IMR-90 (cell line): Measurements from ENCODE around the gene CAMTA1. TPM values are rescaled to one million over a fixed set of nuclear protein-coding genes. Genes with fewer than 3 reads are reported as not detected.

Experiments used
- ATAC-seq: fragments of 200-7000 bp; cut with Tn5 transposase; 2 replicates; pipeline ENCODE4 v1.9.1; 2020; ENCODE audit warnings: low read depth, mild to moderate bottlenecking, moderate library complexity
- BruUV-seq: library from RNA; stranded (reverse); fragments of 400-500 nt; replicated peaks from 2 replicates; lab custom pipeline; 2021; lab: Mats Ljungman, UMichigan
- CTCF ChIA-PET: fragments of 300-600 bp; formaldehyde crosslinking; extraction: SDS; loops from one replicate; lab custom pipeline; 2021; ENCODE audit warnings: antibody characterized with exemption; lab: Yijun Ruan, JAX
- POLR2A ChIA-PET: fragments of 300-600 bp; sonication (Branson Sonifier 250); formaldehyde crosslinking; loops from one replicate; lab custom pipeline; 2022; ENCODE audit warnings: antibody characterized with exemption; ENCODE audit not compliant: unreplicated experiment; lab: Charles Lee
- DNase-seq: peaks from one replicate; pipeline ENCODE4 v3.0.0; 2013
- H2AFZ ChIP-seq: replicated peaks from 2 replicates; pipeline ENCODE3; 2013; ENCODE audit warnings: low read length, mild to moderate bottlenecking; ENCODE audit not compliant: poor library complexity
- H2AK5ac ChIP-seq: 2 replicates; pipeline ENCODE4 v1.6.1; 2013; ENCODE audit warnings: low read depth, low read length, inconsistent platforms
- H2AK9ac ChIP-seq: replicated peaks from 2 replicates; pipeline ENCODE3; 2013; ENCODE audit warnings: mild to moderate bottlenecking, low read depth, low read length, moderate library complexity; ENCODE audit not compliant: poor library complexity
- H2BK120ac ChIP-seq: 2 replicates; pipeline ENCODE4 v1.6.1; 2013; ENCODE audit warnings: low read depth, low read length, inconsistent platforms
- H2BK15ac ChIP-seq: 3 replicates; pipeline ENCODE4 v1.6.1; 2013; ENCODE audit warnings: low read depth, low read length, inconsistent platforms
- H2BK20ac ChIP-seq: 2 replicates; pipeline ENCODE4 v1.6.1; 2013; ENCODE audit warnings: low read depth, mild to moderate bottlenecking, inconsistent platforms, low read length, moderate library complexity
- H2BK5ac ChIP-seq: 2 replicates; pipeline ENCODE4 v1.6.1; 2013; ENCODE audit warnings: mild to moderate bottlenecking, low read depth, low read length, inconsistent platforms; ENCODE audit not compliant: poor library complexity, severe bottlenecking
- H3K14ac ChIP-seq: replicated peaks from 2 replicates; pipeline ENCODE4 v1.6.1; 2013; ENCODE audit warnings: low read depth, low read length, inconsistent platforms
- H3K18ac ChIP-seq: 2 replicates; pipeline ENCODE4 v1.6.1; 2013; ENCODE audit warnings: low read depth, low read length, control low read depth
- H3K23ac ChIP-seq: 2 replicates; pipeline ENCODE4 v1.6.1; 2013; ENCODE audit warnings: low read depth, low read length, inconsistent platforms
- H3K27ac ChIP-seq: 2 replicates; pipeline ENCODE4 v1.5.1; 2013; ENCODE audit warnings: mild to moderate bottlenecking, control low read depth, low read length; ENCODE audit not compliant: insufficient read depth
- H3K27me3 ChIP-seq: 2 replicates; pipeline ENCODE4 v1.6.1; 2013; ENCODE audit warnings: low read length; ENCODE audit not compliant: control insufficient read depth, insufficient read depth
- H3K36me3 ChIP-seq: 2 replicates; pipeline ENCODE4 v1.6.1; 2013; ENCODE audit warnings: low read length, mixed read lengths; ENCODE audit not compliant: control insufficient read depth, insufficient read depth
- H3K4ac ChIP-seq: 2 replicates; pipeline ENCODE4 v1.6.1; 2013; ENCODE audit warnings: low read depth, low read length, inconsistent platforms
- H3K4me1 ChIP-seq: 2 replicates; pipeline ENCODE4 v1.6.1; 2013; ENCODE audit warnings: low read length, mixed read lengths; ENCODE audit not compliant: control insufficient read depth, insufficient read depth
- H3K4me2 ChIP-seq: 2 replicates; pipeline ENCODE4 v1.6.1; 2013; ENCODE audit warnings: low read depth, mild to moderate bottlenecking, control low read depth, low read length, moderate library complexity
- H3K4me3 ChIP-seq: 2 replicates; pipeline ENCODE4 v1.5.1; 2013; ENCODE audit warnings: low read depth, mild to moderate bottlenecking, control low read depth, low read length, moderate library complexity; ENCODE audit not compliant: insufficient read depth
- H3K56ac ChIP-seq: 2 replicates; pipeline ENCODE4 v1.6.1; 2013; ENCODE audit warnings: low read length, inconsistent platforms; ENCODE audit not compliant: insufficient read depth; ENCODE audit errors: extremely low read depth
- H3K79me1 ChIP-seq, 2 experiments: 2 replicates each; pipeline ENCODE4 v1.6.1; 2013; ENCODE audit warnings: low read length in 2 of 2, inconsistent platforms in 1 of 2, low read depth in 1 of 2
- H3K9ac ChIP-seq: 2 replicates; pipeline ENCODE4 v1.6.1; 2013; ENCODE audit warnings: low read depth, low read length, control low read depth
- H3K9me1 ChIP-seq: 2 replicates; pipeline ENCODE4 v1.6.1; 2013; ENCODE audit warnings: low read length, inconsistent platforms; ENCODE audit not compliant: insufficient read depth
- H3K9me3 ChIP-seq: 2 replicates; pipeline ENCODE4 v1.6.1; 2013; ENCODE audit warnings: low read length; ENCODE audit not compliant: control insufficient read depth, insufficient read depth
- H4K20me1 ChIP-seq: 2 replicates; pipeline ENCODE4 v1.6.1; 2013; ENCODE audit warnings: low read length, inconsistent platforms; ENCODE audit not compliant: insufficient read depth
- H4K5ac ChIP-seq: 2 replicates; pipeline ENCODE4 v1.6.1; 2013; ENCODE audit warnings: mild to moderate bottlenecking, low read depth, low read length, control low read depth
- H4K8ac ChIP-seq, 2 experiments: 2 replicates each; pipeline ENCODE4 v1.6.1; 2013; ENCODE audit warnings: low read depth in 2 of 2, low read length in 2 of 2, control low read depth in 1 of 2, inconsistent platforms in 1 of 2
- H4K91ac ChIP-seq: 2 replicates; pipeline ENCODE4 v1.6.1; 2013; ENCODE audit warnings: low read depth, low read length, inconsistent platforms; ENCODE audit not compliant: insufficient read depth
- BHLHE40 ChIP-seq: fragments of 150-350 bp; IDR thresholded peaks from 2 replicates; pipeline ENCODE4 v1.6.1; 2016; ENCODE audit warnings: mild to moderate bottlenecking, low read depth, low read length
- CHD1 ChIP-seq: IDR thresholded peaks from 2 replicates; pipeline ENCODE4 v1.6.1; 2012; ENCODE audit warnings: low read depth, low read length, improper control_type of control experiment
- FOS ChIP-seq: fragments of 150-350 bp; IDR thresholded peaks from 2 replicates; pipeline ENCODE4 v1.6.1; 2016; ENCODE audit warnings: low read depth, low read length
- NFE2L2 ChIP-seq: fragments of 150-350 bp; IDR thresholded peaks from 2 replicates; pipeline ENCODE4 v1.6.1; 2016; ENCODE audit warnings: low read depth, mild to moderate bottlenecking, low read length
- POLR2A ChIP-seq: IDR thresholded peaks from 2 replicates; pipeline ENCODE4 v1.6.1; 2012; ENCODE audit warnings: mild to moderate bottlenecking, low read depth, low read length
- RCOR1 ChIP-seq: IDR thresholded peaks from 2 replicates; pipeline ENCODE4 v1.6.1; 2012; ENCODE audit warnings: mild to moderate bottlenecking, low read length, improper control_type of control experiment; ENCODE audit not compliant: insufficient replicate concordance
- SMC3 ChIP-seq: fragments of 150-350 bp; IDR thresholded peaks from 2 replicates; pipeline ENCODE4 v1.6.1; 2016; ENCODE audit warnings: low read depth, mild to moderate bottlenecking, antibody characterized with exemption, low read length, moderate library complexity
- WGBS, 2 experiments: methylation state at CpG; one replicate each; pipeline versions ENCODE4 v1.1.5 to v1.1.7; 2013; ENCODE audit warnings: missing lambda C conversion rate in 2 of 2; ENCODE audit not compliant: insufficient read length in 1 of 2; ENCODE audit errors: extremely low coverage in 2 of 2; 5-methylcytosine and 5-hydroxymethylcytosine counted together
- dilution Hi-C: fragments of 300-500 bp; cut with HindIII; formaldehyde crosslinking; loops from one replicate; pipeline ENCODE4 v1.14.3; 2018; ENCODE audit warnings: low sequenced_read_pairs; ENCODE audit not compliant: unreplicated experiment
- in situ Hi-C: fragments of 300-500 bp; cut with MboI; formaldehyde crosslinking; loops from 3 replicates; pipeline ENCODE4 v1.14.3; 2019; ENCODE audit warnings: low sequenced_read_pairs, inconsistent platforms, mixed read lengths
- intact Hi-C: fragments of 100-400 bp; cut with micrococcal nuclease; formaldehyde crosslinking; loops from 2 replicates; pipeline ENCODE4 v1.10.0; 2022
- polyA plus RNA-seq, 3 experiments: library from polyadenylated mRNA; depleted of rRNA; stranded (reverse); fragments of >200 nt; gene quantifications; 2 replicates each; pipeline ENCODE4 v1.2.3, GENCODE V29; 2012; ENCODE audit warnings: low replicate concordance in 1 of 3
- total RNA-seq: library from RNA; depleted of rRNA; stranded (reverse); fragments of >200 nt; gene quantifications from 2 replicates; pipeline ENCODE4 v1.2.3, GENCODE V29; 2012
- TF ChIP-seq, protein P1 (sequence below): fragments of 150-350 bp; IDR thresholded peaks from 2 replicates; pipeline ENCODE4 v1.6.1; 2016; ENCODE audit warnings: low read depth, mild to moderate bottlenecking, low read length, moderate library complexity, borderline replicate concordance
- TF ChIP-seq, protein P2 (sequence below): conservative IDR thresholded peaks from 2 replicates; pipeline ENCODE4 v1.5.1; 2012; ENCODE audit warnings: mild to moderate bottlenecking, low read depth, low read length, improper control_type of control experiment

CAMTA1 gene
- total and polyA plus RNA-seq, 2 of the 4 experiments (the other 2 are of a cell fraction) = 35.5 to 74.3 TPM

DNA sequence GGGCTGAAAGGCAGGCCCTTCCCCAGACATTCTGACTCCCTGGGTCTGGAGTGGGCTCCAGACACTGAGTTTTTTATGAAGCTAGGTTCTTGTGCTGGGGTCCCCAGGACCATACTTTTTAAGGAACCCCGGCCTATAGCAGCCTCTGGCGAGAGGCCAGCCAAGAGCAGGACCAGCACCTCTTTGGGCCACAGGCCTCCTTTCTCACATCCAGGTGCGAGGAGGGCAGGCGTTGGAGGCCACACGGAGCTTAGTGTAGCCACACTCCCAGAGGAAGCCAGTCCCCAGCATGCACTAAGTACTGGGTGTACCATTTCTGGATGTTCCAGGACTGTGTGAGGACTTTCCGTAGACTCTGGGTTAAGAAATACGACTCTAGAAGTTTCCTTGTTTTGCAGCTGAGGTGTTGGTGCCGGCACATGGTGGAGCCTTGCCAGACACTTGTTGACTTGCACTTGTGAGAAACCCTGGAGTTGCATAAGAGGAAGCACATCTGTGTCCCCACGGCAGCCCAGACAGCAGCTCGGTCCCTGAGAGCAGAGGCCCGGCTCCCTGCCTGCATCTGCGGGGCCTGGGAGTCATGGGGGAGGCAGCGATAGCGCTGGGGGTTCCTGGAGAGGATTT lies 863.6 kb downstream of the CAMTA1 start:
- TF ChIP-seq SMC3 (no peak), POLR2A (no peak), NFE2L2 (no peak), BHLHE40 (peak; percentile 65; the same call in 1 of the 2 replicates), FOS (no peak), RCOR1 (no peak), CHD1 (no peak)
- TF ChIP-seq, protein P1, sequence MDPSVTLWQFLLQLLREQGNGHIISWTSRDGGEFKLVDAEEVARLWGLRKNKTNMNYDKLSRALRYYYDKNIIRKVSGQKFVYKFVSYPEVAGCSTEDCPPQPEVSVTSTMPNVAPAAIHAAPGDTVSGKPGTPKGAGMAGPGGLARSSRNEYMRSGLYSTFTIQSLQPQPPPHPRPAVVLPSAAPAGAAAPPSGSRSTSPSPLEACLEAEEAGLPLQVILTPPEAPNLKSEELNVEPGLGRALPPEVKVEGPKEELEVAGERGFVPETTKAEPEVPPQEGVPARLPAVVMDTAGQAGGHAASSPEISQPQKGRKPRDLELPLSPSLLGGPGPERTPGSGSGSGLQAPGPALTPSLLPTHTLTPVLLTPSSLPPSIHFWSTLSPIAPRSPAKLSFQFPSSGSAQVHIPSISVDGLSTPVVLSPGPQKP = no peak
- TF ChIP-seq, protein P2, sequence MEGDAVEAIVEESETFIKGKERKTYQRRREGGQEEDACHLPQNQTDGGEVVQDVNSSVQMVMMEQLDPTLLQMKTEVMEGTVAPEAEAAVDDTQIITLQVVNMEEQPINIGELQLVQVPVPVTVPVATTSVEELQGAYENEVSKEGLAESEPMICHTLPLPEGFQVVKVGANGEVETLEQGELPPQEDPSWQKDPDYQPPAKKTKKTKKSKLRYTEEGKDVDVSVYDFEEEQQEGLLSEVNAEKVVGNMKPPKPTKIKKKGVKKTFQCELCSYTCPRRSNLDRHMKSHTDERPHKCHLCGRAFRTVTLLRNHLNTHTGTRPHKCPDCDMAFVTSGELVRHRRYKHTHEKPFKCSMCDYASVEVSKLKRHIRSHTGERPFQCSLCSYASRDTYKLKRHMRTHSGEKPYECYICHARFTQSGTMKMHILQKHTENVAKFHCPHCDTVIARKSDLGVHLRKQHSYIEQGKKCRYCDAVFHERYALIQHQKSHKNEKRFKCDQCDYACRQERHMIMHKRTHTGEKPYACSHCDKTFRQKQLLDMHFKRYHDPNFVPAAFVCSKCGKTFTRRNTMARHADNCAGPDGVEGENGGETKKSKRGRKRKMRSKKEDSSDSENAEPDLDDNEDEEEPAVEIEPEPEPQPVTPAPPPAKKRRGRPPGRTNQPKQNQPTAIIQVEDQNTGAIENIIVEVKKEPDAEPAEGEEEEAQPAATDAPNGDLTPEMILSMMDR = no peak

More for the DNA sequence above, 863.6 kb downstream of the CAMTA1 start:
- ATAC-seq = no peak
- H3K56ac ChIP-seq = no peak overlapping the region
- no peak overlapping the region for H4K5ac ChIP-seq
- no peak overlapping the region for H2AK9ac ChIP-seq
- H3K4me3 ChIP-seq = no peak overlapping the region
- H2BK20ac ChIP-seq = no peak overlapping the region
- WGBS, 2 experiments = 92% methylated on average over 2 of the region's 14 CpGs; no CpG with 5 or more reads in 1 of the 2 experiments
- no peak overlapping the region for H3K9ac ChIP-seq
- no peaks in the 10 kb centered on the region for H4K20me1 ChIP-seq
- no peaks in the 10 kb centered on the region for H3K36me3 ChIP-seq
- peaks cover 3% of the 10 kb centered on the region; the same call in 1 of the 2 replicates for H3K4me1 ChIP-seq
- CTCF ChIA-PET = no interaction called here
- no peak overlapping the region for H3K27ac ChIP-seq
- no peak overlapping the region for H2BK5ac ChIP-seq
- BruUV-seq = no TSS peak
- no peak overlapping the region for H2BK120ac ChIP-seq
- dilution Hi-C loops (no loop called here), intact Hi-C loops (loop anchor here (5.0 to 10.0 kb wide), 3 partner anchors 354 to 1012 kb away; partner anchors contain the start of gene DNAJC11), in situ Hi-C loops (loop anchor here (5.0 to 10.0 kb wide), 3 partner anchors 607 to 927 kb away; no protein-coding TSS in a partner anchor)
- no peaks in the 10 kb centered on the region for H3K9me1 ChIP-seq
- no peak overlapping the region for H2BK15ac ChIP-seq
- no peak overlapping the region for H3K18ac ChIP-seq
- no peaks in the 10 kb centered on the region for H3K79me1 ChIP-seq
- H3K9me3 ChIP-seq = no peaks in the 10 kb centered on the region
- DNase-seq = peak; percentile 23
- H3K4ac ChIP-seq = no peak overlapping the region
- peaks cover 27% of the 10 kb centered on the region; the same call in 1 of the 2 replicates for H3K27me3 ChIP-seq
- POLR2A ChIA-PET = no interaction called here
- no peak overlapping the region for H3K4me2 ChIP-seq
- no peak overlapping the region for H3K14ac ChIP-seq
- H3K23ac ChIP-seq = no peak overlapping the region
- no peak overlapping the region for H4K8ac ChIP-seq
- no peak overlapping the region for H2AFZ ChIP-seq
- no peak overlapping the region for H2AK5ac ChIP-seq
- no peak overlapping the region for H4K91ac ChIP-seq
